Measurements from ENCODE around the gene PPP4C. TPM values are rescaled to one million over a fixed set of nuclear protein-coding genes. Genes with fewer than 3 reads are reported as not detected.

PPP4C gene
- total RNA-seq, 1 experiment from 2014 or later = 246 TPM

DNA sequence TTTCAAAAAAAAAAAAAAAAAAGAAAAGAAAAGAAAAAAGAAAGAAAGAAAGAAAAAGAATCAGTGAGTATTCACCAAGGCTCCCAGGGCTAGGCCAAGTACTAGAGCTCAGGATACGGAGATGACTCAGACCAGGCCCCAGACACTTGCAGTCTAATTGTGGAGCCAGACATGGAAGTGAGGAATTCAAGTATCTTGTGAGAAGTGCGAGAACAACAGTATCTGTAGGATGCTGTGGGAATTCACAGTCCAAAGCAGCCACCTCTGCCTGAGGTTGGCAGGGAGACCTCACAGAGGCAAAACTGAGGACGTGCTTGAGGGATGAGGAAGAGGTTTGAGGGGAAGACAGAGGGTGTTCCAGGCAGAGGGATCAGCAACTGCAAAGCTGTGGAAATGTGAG is 24.3 kb upstream of the PPP4C start:
- TF ChIP-seq CTCF (conservative IDR thresholded peaks at IDR 0.05) (no peak), EZH2 (IDR thresholded peaks at IDR 0.05; ENCODE audit: low read depth) (no peak)
- Histone ChIP-seq H3F3A (ENCODE audit: insufficient read depth, low read depth) (peaks cover 46% of the 10 kb centered on the region), H2AFZ (no peak overlapping the region), H3K36me3 (ENCODE audit: low read depth) (no peaks in the 10 kb centered on the region), H3K9me3 (ENCODE audit: insufficient read depth, low read depth) (no peaks in the 10 kb centered on the region), H3K4me2 (no peak overlapping the region), H3K27me3 (ENCODE audit: insufficient read depth, low read depth) (no peaks in the 10 kb centered on the region), H4K20me1 (ENCODE audit: insufficient read depth) (no peaks in the 10 kb centered on the region), H3K79me2 (ENCODE audit: low read depth) (peaks cover 6% of the 10 kb centered on the region), H3K4me1 (replicated peaks; ENCODE audit: insufficient read depth) (peaks cover 20% of the 10 kb centered on the region), H3K4me3 (no peak overlapping the region), H3K9me2 (ENCODE audit: insufficient read depth) (no peaks in the 10 kb centered on the region), H3K27ac (no peak overlapping the region)
- DNase-seq = peak in 1 of 2 experiments; percentile 34
- ChIA-PET CTCF (interaction anchor here (1.1 kb wide), 1 partner anchor 12 kb away, joined by 3 read pairs; no protein-coding TSS in a partner anchor), POLR2A (ENCODE audit: unreplicated experiment) (interaction anchor here (0.5 to 0.7 kb wide), 4 partner anchors 16 to 95 kb away, joined by 3 to 32 read pairs (median 18); no protein-coding TSS in a partner anchor)
- BruUV-seq (replicated peaks) = no TSS peak
- intact Hi-C loops (cut with micrococcal nuclease; ENCODE audit: unreplicated experiment) = loop anchor here (5.0 kb wide), 1 partner anchor 356 kb away; the partner anchor contains the start of gene ZNF771

DNA sequence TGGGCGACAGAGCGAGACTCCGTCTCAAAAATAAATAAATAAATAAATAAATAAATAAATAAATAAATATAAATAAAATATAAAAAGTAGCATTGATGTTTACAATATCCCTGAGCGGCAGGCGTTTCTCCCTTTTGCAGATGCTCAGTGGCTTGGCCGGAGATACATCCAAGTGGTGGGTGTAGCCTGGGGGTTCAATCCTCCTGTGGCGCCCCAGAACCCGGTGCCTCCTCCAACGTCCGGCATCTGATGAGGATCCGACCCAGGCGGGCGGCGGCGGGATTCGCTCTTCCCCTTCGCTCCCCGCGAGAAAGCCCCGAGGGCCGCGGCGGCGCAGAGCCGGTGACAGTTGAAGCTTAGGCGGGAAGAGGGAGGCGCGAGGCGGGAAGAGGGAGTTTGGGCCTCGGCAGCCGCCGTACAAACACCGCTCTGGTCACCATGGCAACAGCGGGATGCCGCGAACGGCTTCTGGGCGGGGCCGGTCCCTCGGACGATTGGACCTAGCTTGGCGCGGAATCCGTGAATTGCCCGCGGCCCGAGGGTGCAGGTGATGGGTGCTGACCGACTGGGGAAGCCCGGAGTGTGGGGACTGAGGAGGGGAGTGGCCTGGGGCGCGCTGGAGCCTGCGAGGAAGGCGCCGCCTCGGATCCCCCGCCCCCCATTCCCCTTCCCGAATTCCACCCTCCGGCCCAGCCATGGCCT is 23.0 kb upstream of the PPP4C start:
- intact Hi-C loops (cut with micrococcal nuclease; ENCODE audit: unreplicated experiment) = loop anchor here (1.0 to 5.0 kb wide), 2 partner anchors 11 to 354 kb away; partner anchors contain the start of gene ZNF771
- CTCF ChIA-PET = interaction anchor here (0.6 kb wide), 1 partner anchor 414 kb away, joined by 9 read pairs; no protein-coding TSS in a partner anchor
- Histone ChIP-seq H3K4me3 (peak overlapping the region; percentile 66), H3K27me3 (ENCODE audit: insufficient read depth, low read depth) (no peaks in the 10 kb centered on the region), H2AFZ (peak overlapping the region; percentile 70), H3K9me3 (ENCODE audit: insufficient read depth, low read depth) (no peaks in the 10 kb centered on the region), H3K36me3 (ENCODE audit: low read depth) (no peaks in the 10 kb centered on the region), H3K4me2 (peak overlapping the region; percentile 95), H3K9me2 (ENCODE audit: insufficient read depth) (no peaks in the 10 kb centered on the region), H3K79me2 (ENCODE audit: low read depth) (peaks cover 6% of the 10 kb centered on the region), H3K27ac (peak overlapping the region; percentile 28), H4K20me1 (ENCODE audit: insufficient read depth) (no peaks in the 10 kb centered on the region), H3K4me1 (replicated peaks; ENCODE audit: insufficient read depth) (peaks cover 20% of the 10 kb centered on the region), H3F3A (ENCODE audit: insufficient read depth, low read depth) (peaks cover 48% of the 10 kb centered on the region)
- peak; percentile 83 to 98 for DNase-seq
- TF ChIP-seq EZH2 (IDR thresholded peaks at IDR 0.05; ENCODE audit: low read depth) = no peak
- TF ChIP-seq CTCF (conservative IDR thresholded peaks at IDR 0.05) = no peak
- no TSS peak for BruUV-seq (replicated peaks)
- POLR2A ChIA-PET (ENCODE audit: unreplicated experiment) = interaction anchor here (0.6 to 0.8 kb wide), 4 partner anchors 37 to 606 kb away, joined by 3 to 4 read pairs (median 4); no protein-coding TSS in a partner anchor

DNA sequence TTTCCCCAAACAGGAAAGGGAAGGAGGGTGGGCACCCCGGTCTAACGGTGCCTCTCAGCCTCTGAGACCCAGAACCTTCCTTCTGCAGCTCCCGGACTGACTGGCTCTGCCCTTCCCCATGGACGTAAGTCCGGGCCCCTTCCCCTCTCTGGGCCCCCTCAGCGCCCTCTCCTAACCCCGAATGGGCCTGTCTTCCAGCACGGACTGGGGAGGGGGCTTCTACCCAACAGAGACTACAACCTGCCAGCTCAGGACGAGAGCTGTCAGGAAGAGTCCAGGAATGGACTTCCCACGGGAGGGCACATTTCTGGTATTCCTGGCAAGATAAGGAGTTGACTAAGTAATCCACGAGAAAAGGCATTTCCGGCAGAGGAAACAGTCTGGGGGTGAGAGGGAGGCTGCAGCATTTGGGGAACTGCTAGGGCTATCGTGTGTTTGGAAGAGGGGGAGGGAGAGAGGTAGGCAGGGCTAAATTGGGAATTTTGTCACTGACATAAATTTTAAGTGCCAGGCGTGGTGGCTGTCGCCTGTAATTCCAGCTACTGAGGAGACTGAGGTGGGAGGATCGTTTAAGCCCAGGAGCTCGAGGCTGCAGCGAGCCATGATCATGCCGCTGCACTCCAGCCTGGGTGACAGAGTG is 22.3 kb upstream of the PPP4C start:
- intact Hi-C loops (cut with micrococcal nuclease; ENCODE audit: unreplicated experiment) = loop anchor here (1.0 to 5.0 kb wide), 2 partner anchors 11 to 354 kb away; partner anchors contain the start of gene ZNF771
- Histone ChIP-seq H3K4me2 (peak overlapping the region; percentile 95), H4K20me1 (ENCODE audit: insufficient read depth) (no peaks in the 10 kb centered on the region), H3K36me3 (ENCODE audit: low read depth) (no peaks in the 10 kb centered on the region), H3K9me3 (ENCODE audit: insufficient read depth, low read depth) (no peaks in the 10 kb centered on the region), H3K27ac (peak overlapping the region; percentile 28), H3K79me2 (ENCODE audit: low read depth) (peaks cover 6% of the 10 kb centered on the region), H3K9me2 (ENCODE audit: insufficient read depth) (no peaks in the 10 kb centered on the region), H3K27me3 (ENCODE audit: insufficient read depth, low read depth) (no peaks in the 10 kb centered on the region), H3F3A (ENCODE audit: insufficient read depth, low read depth) (peaks cover 54% of the 10 kb centered on the region), H3K4me3 (peak overlapping the region; percentile 66), H3K4me1 (replicated peaks; ENCODE audit: insufficient read depth) (peaks cover 20% of the 10 kb centered on the region), H2AFZ (peak overlapping the region; percentile 70)
- TF ChIP-seq EZH2 (IDR thresholded peaks at IDR 0.05; ENCODE audit: low read depth) = no peak
- no peak for TF ChIP-seq CTCF (conservative IDR thresholded peaks at IDR 0.05)
- BruUV-seq (replicated peaks) = TSS peak; percentile 42
- peak; percentile 64 to 72 for DNase-seq
- ChIA-PET POLR2A (ENCODE audit: unreplicated experiment) (interaction anchor here (0.6 to 0.7 kb wide), 4 partner anchors 36 to 605 kb away, joined by 3 to 4 read pairs (median 4); no protein-coding TSS in a partner anchor), CTCF (interaction anchor here (0.5 to 0.6 kb wide), 2 partner anchors 311 to 414 kb away, joined by 3 to 9 read pairs; no protein-coding TSS in a partner anchor)

Measured in PC-9 (cell line).